Neuronal stem cell (in vitro differentiated cells): ENCODE measurements around the gene STEAP3.

ENCODE experiments used
- DNase-seq: peaks from one replicate; pipeline ENCODE4 v3.0.0-alpha.2; 2013; ENCODE audit warnings: low spot score
- H2AFZ ChIP-seq: one replicate; pipeline ENCODE4 v1.6.1; 2013; ENCODE audit warnings: mild to moderate bottlenecking, low read length, inconsistent platforms
- H2AK5ac ChIP-seq: 2 replicates; pipeline ENCODE4 v1.6.1; 2013; ENCODE audit warnings: low read depth, mild to moderate bottlenecking, inconsistent platforms, low read length, moderate library complexity, mixed read lengths
- H2BK120ac ChIP-seq: 2 replicates; pipeline ENCODE4 v1.6.1; 2013; ENCODE audit warnings: low read depth, mild to moderate bottlenecking, inconsistent platforms, low read length, moderate library complexity, mixed read lengths
- H2BK12ac ChIP-seq: one replicate; pipeline ENCODE4 v1.6.1; 2013; ENCODE audit warnings: low read length, inconsistent platforms
- H2BK15ac ChIP-seq: 2 replicates; pipeline ENCODE4 v1.6.1; 2013; ENCODE audit warnings: mild to moderate bottlenecking, low read length, inconsistent platforms, mixed read lengths
- H2BK5ac ChIP-seq: one replicate; pipeline ENCODE4 v1.6.1; 2013; ENCODE audit warnings: inconsistent platforms, mild to moderate bottlenecking, low read length, moderate library complexity
- H3K14ac ChIP-seq: one replicate; pipeline ENCODE4 v1.6.1; 2013; ENCODE audit warnings: low read length, inconsistent platforms
- H3K18ac ChIP-seq: 2 replicates; pipeline ENCODE4 v1.6.1; 2013; ENCODE audit warnings: low read length, inconsistent platforms
- H3K23ac ChIP-seq: 2 replicates; pipeline ENCODE4 v1.6.1; 2013; ENCODE audit warnings: low read depth, mild to moderate bottlenecking, mixed read lengths, low read length, inconsistent platforms; ENCODE audit not compliant: poor library complexity
- H3K27ac ChIP-seq: replicated peaks from 3 replicates; pipeline ENCODE4 v1.5.1; 2013; ENCODE audit warnings: low read length, inconsistent platforms
- H3K27me3 ChIP-seq, 3 experiments: 2 replicates each; pipeline ENCODE4 v1.6.1; 2013; ENCODE audit warnings: low read length in 3 of 3, mild to moderate bottlenecking in 2 of 3, inconsistent platforms in 1 of 3, low read depth in 1 of 3, mixed read lengths in 1 of 3, moderate library complexity in 1 of 3; ENCODE audit not compliant: control insufficient read depth in 3 of 3, insufficient read depth in 3 of 3
- H3K36me3 ChIP-seq, 2 donors: replicated peaks in 1 of 2; 2 replicates each; pipeline ENCODE4 v1.6.1; 2013; ENCODE audit warnings: low read length in 2 of 2; ENCODE audit not compliant: control insufficient read depth in 2 of 2, insufficient read depth in 2 of 2
- H3K4ac ChIP-seq: 2 replicates; pipeline ENCODE4 v1.6.1; 2013; ENCODE audit warnings: inconsistent platforms, mild to moderate bottlenecking, low read length, moderate library complexity
- H3K4me1 ChIP-seq, 2 donors: 1 replicate in 1 of 2; 2 replicates in 1 of 2; pipeline ENCODE4 v1.6.1; 2013; ENCODE audit warnings: low read length in 2 of 2, low read depth in 1 of 2; ENCODE audit not compliant: control insufficient read depth in 2 of 2, insufficient read depth in 1 of 2
- H3K4me2 ChIP-seq: one replicate; pipeline ENCODE4 v1.6.1; 2013; ENCODE audit warnings: mild to moderate bottlenecking, low read length, inconsistent platforms; ENCODE audit not compliant: insufficient read depth, poor library complexity, severe bottlenecking
- H3K4me3 ChIP-seq, 2 donors: 2 replicates each; pipeline ENCODE4 v1.5.1; 2013; ENCODE audit warnings: low read length in 2 of 2, mild to moderate bottlenecking in 2 of 2, inconsistent platforms in 1 of 2, moderate library complexity in 1 of 2
- H3K79me1 ChIP-seq: one replicate; pipeline ENCODE4 v1.6.1; 2013; ENCODE audit warnings: low read depth, mild to moderate bottlenecking, inconsistent platforms, low read length, moderate library complexity
- H3K9ac ChIP-seq: one replicate; pipeline ENCODE4 v1.6.1; 2013; ENCODE audit warnings: mild to moderate bottlenecking, low read depth, low read length, inconsistent platforms; ENCODE audit not compliant: poor library complexity
- H3K9me3 ChIP-seq, 2 donors: replicated peaks in 1 of 2; 2 replicates each; pipeline versions ENCODE3 to v1.6.1; 2013; ENCODE audit warnings: low read length in 2 of 2, mild to moderate bottlenecking in 2 of 2, inconsistent platforms in 1 of 2, low read depth in 1 of 2, mixed read lengths in 1 of 2, moderate library complexity in 1 of 2; ENCODE audit not compliant: control insufficient read depth in 2 of 2, insufficient read depth in 1 of 2
- H4K8ac ChIP-seq: one replicate; pipeline ENCODE4 v1.6.1; 2013; ENCODE audit warnings: low read depth, mild to moderate bottlenecking, inconsistent platforms, low read length, moderate library complexity
- H4K91ac ChIP-seq: one replicate; pipeline ENCODE4 v1.6.1; 2013; ENCODE audit warnings: low read length, low read depth, mild to moderate bottlenecking, inconsistent platforms; ENCODE audit not compliant: poor library complexity
- WGBS, 2 donors: extraction: QIAGEN DNeasy Blood & Tissue Kit; methylation state at CpG; one replicate each; pipeline ENCODE4 v1.1.7; 2013; ENCODE audit warnings: missing lambda C conversion rate in 2 of 2, mixed read lengths in 1 of 2; ENCODE audit not compliant: insufficient read length in 2 of 2, insufficient replicate concordance in 1 of 2; ENCODE audit errors: extremely low coverage in 2 of 2; 5-methylcytosine and 5-hydroxymethylcytosine counted together

Gene STEAP3

DNA sequence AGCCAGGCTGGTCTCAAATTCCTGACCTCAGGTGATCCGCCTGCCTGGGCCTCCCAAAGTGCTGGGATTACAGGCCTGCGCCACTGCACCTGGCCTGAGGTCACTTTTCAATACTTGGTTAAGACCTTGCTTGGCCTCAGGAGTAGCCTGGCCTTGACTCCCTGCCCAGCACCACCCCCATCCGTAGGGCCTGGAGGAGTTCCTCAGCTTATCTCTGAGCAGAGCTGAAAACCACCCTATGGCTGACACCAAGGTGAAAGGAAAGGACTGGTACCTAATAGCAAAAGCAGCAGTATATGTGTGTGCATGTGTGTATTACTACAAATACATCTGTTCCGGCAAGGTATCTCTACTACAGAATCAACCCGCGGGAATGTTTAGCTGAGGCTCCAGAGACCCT is 56.0 kb downstream of the STEAP3 start:
- no peaks in the 10 kb centered on the region for H3K4me1 ChIP-seq
- H3K4ac ChIP-seq: no peak overlapping the region
- H4K91ac ChIP-seq: no peak overlapping the region
- no peak overlapping the region for H3K14ac ChIP-seq
- H3K27me3 ChIP-seq: peaks cover 0 to 9% (median 0%) of the 10 kb centered on the region in 3 experiments
- no peak overlapping the region for H3K23ac ChIP-seq
- no peak overlapping the region for H2BK15ac ChIP-seq
- no peak overlapping the region for H3K18ac ChIP-seq
- DNase-seq: no peak
- H2AK5ac ChIP-seq: no peak overlapping the region
- no peaks in the 10 kb centered on the region for H3K79me1 ChIP-seq
- H2AFZ ChIP-seq: no peak overlapping the region
- no peak overlapping the region for H3K27ac ChIP-seq
- H2BK5ac ChIP-seq: no peak overlapping the region
- no peak overlapping the region for H2BK12ac ChIP-seq
- no peaks in the 10 kb centered on the region for H3K9me3 ChIP-seq
- no peak overlapping the region for H4K8ac ChIP-seq
- no CpG with 5 or more reads among the region's 6 CpGs for WGBS, 2 donors
- H3K36me3 ChIP-seq: no peaks in the 10 kb centered on the region
- no peak overlapping the region for H3K4me2 ChIP-seq
- no peak overlapping the region for H2BK120ac ChIP-seq
- no peak overlapping the region for H3K9ac ChIP-seq
- H3K4me3 ChIP-seq: no peak overlapping the region

DNA sequence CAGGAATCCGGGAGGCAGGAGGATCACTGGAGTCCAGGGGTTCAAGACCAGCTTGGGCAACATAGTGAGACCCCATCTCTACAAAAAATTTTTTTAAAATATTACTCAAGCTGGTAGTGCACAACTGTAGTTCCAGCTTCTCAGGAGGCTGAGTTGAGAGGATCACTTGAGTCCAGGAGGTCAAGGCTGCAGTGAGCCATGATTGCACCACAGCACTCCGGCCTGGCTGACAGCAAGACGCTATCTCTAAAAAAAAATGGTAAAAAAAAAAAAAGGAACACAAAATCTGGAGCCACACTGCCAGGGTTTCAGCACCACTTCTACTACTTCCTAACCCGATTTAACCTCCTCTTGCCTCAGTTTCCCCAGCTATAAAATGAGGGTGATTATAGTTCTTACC is 57.0 kb downstream of the STEAP3 start:
- no CpG with 5 or more reads among the region's 4 CpGs for WGBS, 2 donors
- H3K23ac ChIP-seq: no peak overlapping the region

DNA sequence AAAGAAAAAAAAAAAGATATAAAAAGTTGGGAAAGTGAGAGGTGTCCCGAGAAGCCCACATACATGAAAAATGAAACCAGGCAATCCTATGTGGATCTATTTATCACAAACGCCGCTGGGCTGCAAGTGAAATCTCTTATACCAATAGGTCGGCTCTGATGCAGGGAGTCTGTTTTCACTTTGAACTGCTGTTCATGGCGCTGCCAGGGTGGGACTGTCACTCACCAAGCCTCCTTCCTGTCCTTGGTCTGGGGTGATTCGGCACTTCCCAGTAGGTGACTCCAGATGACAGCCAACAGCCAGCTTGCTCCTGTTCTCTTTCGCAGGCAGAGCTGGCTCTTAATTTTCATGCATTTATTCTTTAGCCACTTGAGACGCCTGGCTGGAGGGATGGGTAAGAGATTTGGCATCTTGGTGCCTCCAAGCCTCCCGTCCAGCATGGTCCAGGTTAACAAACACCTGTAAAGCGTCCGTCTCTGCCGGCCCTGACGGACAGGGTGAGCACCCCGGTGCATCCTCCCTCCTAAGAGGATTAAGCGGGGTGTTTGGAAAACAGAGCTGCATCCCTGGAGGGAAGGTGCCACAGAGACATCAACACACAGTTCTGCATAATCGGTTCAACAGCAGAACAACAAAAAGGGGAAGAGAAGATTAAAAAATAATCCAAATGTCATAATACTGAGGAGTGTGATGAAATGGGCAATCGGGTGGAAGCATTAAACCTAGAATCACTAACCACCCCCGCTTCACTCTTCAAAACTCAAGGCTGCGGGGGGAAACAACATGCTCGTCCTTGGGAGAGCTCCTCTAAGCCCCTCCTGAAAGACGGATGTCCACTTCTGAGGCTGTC is 58.7 kb downstream of the STEAP3 start:
- no peak for DNase-seq
- H3K9ac ChIP-seq: no peak overlapping the region
- no CpG with 5 or more reads among the region's 21 CpGs for WGBS, 2 donors

More for the DNA sequence above, 57.0 kb downstream of the STEAP3 start:
- Histone ChIP-seq H4K8ac (no peak overlapping the region), H2BK15ac (no peak overlapping the region), H2BK5ac (no peak overlapping the region), H3K4me3 (no peak overlapping the region), H3K9ac (no peak overlapping the region), H3K4me2 (no peak overlapping the region), H3K36me3 (no peaks in the 10 kb centered on the region), H3K18ac (no peak overlapping the region), H3K14ac (no peak overlapping the region), H3K9me3 (no peaks in the 10 kb centered on the region), H2AK5ac (no peak overlapping the region), H2AFZ (no peak overlapping the region), H3K27me3 (peaks cover 0 to 9% (median 0%) of the 10 kb centered on the region in 3 experiments), H3K27ac (no peak overlapping the region), H2BK120ac (no peak overlapping the region), H3K4ac (no peak overlapping the region), H3K79me1 (no peaks in the 10 kb centered on the region), H4K91ac (no peak overlapping the region), H2BK12ac (no peak overlapping the region), H3K4me1 (no peaks in the 10 kb centered on the region)
- DNase-seq: no peak

DNA sequence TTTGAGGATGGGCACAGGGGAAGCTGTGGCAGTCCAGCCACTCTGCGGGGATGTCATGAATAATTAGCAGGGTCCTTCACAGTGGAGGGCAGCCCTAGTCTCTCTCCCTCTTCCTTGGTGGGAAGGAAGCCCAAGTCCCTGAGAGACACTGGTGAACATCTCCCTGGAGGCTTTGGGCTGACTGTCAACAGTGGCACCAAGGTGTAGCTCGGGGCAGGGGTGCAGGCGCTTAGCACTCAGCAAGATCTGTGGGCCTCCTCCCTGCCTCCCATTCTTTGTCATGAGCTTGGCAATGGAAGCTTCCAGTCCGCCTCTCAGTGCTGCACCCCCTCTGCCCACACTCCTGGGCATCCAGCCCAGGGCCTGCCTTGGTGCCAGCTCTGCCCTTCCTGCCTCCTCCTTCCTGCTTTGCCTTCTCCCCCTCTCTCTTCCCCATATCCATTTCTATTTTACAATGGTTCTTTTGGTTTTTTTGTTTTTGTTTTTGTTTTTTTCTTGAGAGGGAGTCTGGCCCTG is 59.4 kb downstream of the STEAP3 start:
- no peak overlapping the region for H2AFZ ChIP-seq
- no peaks in the 10 kb centered on the region for H3K9me3 ChIP-seq
- no peak overlapping the region for H2BK5ac ChIP-seq
- H3K23ac ChIP-seq: no peak overlapping the region
- no peak overlapping the region for H2BK12ac ChIP-seq
- H4K8ac ChIP-seq: no peak overlapping the region
- DNase-seq: no peak
- no CpG with 5 or more reads among the region's 4 CpGs for WGBS, 2 donors
- no peak overlapping the region for H2AK5ac ChIP-seq
- H3K4me1 ChIP-seq: no peaks in the 10 kb centered on the region
- H3K27ac ChIP-seq: no peak overlapping the region
- no peak overlapping the region for H3K18ac ChIP-seq
- no peak overlapping the region for H3K14ac ChIP-seq
- H2BK120ac ChIP-seq: no peak overlapping the region
- H3K79me1 ChIP-seq: peaks cover 2% of the 10 kb centered on the region
- no peak overlapping the region for H2BK15ac ChIP-seq
- no peaks in the 10 kb centered on the region for H3K36me3 ChIP-seq
- no peaks in the 10 kb centered on the region for H3K27me3 ChIP-seq
- no peak overlapping the region for H4K91ac ChIP-seq
- no peak overlapping the region for H3K9ac ChIP-seq
- H3K4ac ChIP-seq: no peak overlapping the region
- H3K4me2 ChIP-seq: no peak overlapping the region
- peak overlapping the region in 1 of 2 donors; percentile 34 for H3K4me3 ChIP-seq

More for the DNA sequence above, 58.7 kb downstream of the STEAP3 start:
- Histone ChIP-seq H2BK12ac (no peak overlapping the region), H3K14ac (no peak overlapping the region), H2AK5ac (no peak overlapping the region), H3K27ac (no peak overlapping the region), H3K23ac (no peak overlapping the region), H2BK15ac (no peak overlapping the region), H3K4me1 (no peaks in the 10 kb centered on the region), H3K4ac (no peak overlapping the region), H2AFZ (no peak overlapping the region), H3K18ac (no peak overlapping the region), H2BK5ac (peak overlapping the region; percentile 21), H3K9me3 (no peaks in the 10 kb centered on the region), H3K27me3 (no peaks in the 10 kb centered on the region), H4K8ac (no peak overlapping the region), H4K91ac (no peak overlapping the region), H3K4me2 (no peak overlapping the region), H3K4me3 (no peak overlapping the region), H3K79me1 (peaks cover 2% of the 10 kb centered on the region), H2BK120ac (no peak overlapping the region), H3K36me3 (no peaks in the 10 kb centered on the region)
